Heart right ventricle (tissue), 16 donors: ENCODE data around the gene HINT3. TPM values are rescaled to one million over a fixed set of nuclear protein-coding genes. Genes with fewer than 3 reads are reported as not detected.
A peak's percentile ranks its signal among the peaks of the same experiment; 100 is the strongest.

Source experiments
- ATAC-seq, 8 donors: fragments of 200-7000 bp; cut with Tn5 transposase; one replicate each; pipeline ENCODE4 v1.9.1; 2020; ENCODE audit warnings: mild to moderate bottlenecking in 8 of 8, moderate library complexity in 8 of 8, moderate number of reproducible peaks in 1 of 8
- DNase-seq, 2 donors: peaks; one replicate each; pipeline ENCODE4 v3.0.0-alpha.2; 2020
- H3K27ac ChIP-seq, 10 donors: fragments of 200-600 bp; sonication (generic) in 2 of 10; one replicate each; pipeline versions ENCODE4 v1.5.0 to v1.8.0; 2020 to 2022; ENCODE audit warnings: mild to moderate bottlenecking in 3 of 10
- H3K27me3 ChIP-seq, 7 donors: fragments of 200-600 bp; one replicate each; pipeline ENCODE4 v1.8.0; 2021 to 2022; ENCODE audit warnings: mild to moderate bottlenecking in 2 of 7
- H3K36me3 ChIP-seq, 9 donors: fragments of 200-600 bp; sonication (generic) in 1 of 9; one replicate each; pipeline versions ENCODE4 v1.5.0 to v1.8.0; 2020 to 2022; ENCODE audit warnings: mild to moderate bottlenecking in 2 of 9
- H3K4me1 ChIP-seq, 9 donors: fragments of 200-600 bp; sonication (generic) in 1 of 9; one replicate each; pipeline versions ENCODE4 v1.5.0 to v1.8.0; 2020 to 2022; ENCODE audit warnings: mild to moderate bottlenecking in 4 of 9
- H3K4me3 ChIP-seq, 10 donors: fragments of 200-600 bp; sonication (generic) in 2 of 10; one replicate each; pipeline versions ENCODE4 v1.5.0 to v1.8.0; 2020 to 2022; ENCODE audit warnings: mild to moderate bottlenecking in 7 of 10, moderate library complexity in 2 of 10
- H3K9me3 ChIP-seq, 11 donors: fragments of 200-600 bp in 10 of 11; sonication (generic) in 2 of 11; one replicate each; pipeline versions ENCODE4 v1.5.0 to v1.8.0; 2013 to 2022; ENCODE audit warnings: mild to moderate bottlenecking in 2 of 11, control low read depth in 1 of 11, moderate library complexity in 1 of 11
- WGBS, 2 donors: extraction: QIAGEN DNeasy Blood & Tissue Kit; methylation state at CpG; one replicate each; pipeline ENCODE4 v1.1.7; 2013; ENCODE audit warnings: inconsistent platforms in 1 of 2; 5-methylcytosine and 5-hydroxymethylcytosine counted together
- intact Hi-C, 10 donors: fragments of 100-400 bp; cut with DNase I; formaldehyde crosslinking; loops; one replicate each; pipeline versions ENCODE4 v1.11.1 to v1.14.2; 2022
- polyA plus RNA-seq, 2 donors: library from polyadenylated mRNA; stranded (reverse); fragments of 200-250 nt; gene quantifications; one replicate each; pipeline ENCODE4 v1.2.3, GENCODE V29; 2013
- total RNA-seq, 10 donors: library from RNA; stranded (reverse); fragmentation: NEBNext Ultra II Directional in 3 of 10; extraction: Animal tissue kit (Norgen Biotek cat#: 25700) in 3 of 10; gene quantifications; one replicate each; pipeline versions ENCODE4 v1.2.1 to v1.2.4, GENCODE V29; 2021 to 2023
- TF ChIP-seq, protein P1 (sequence below), 9 donors: fragments of 200-600 bp; sonication (generic) in 2 of 9; IDR thresholded peaks; one replicate each; pipeline versions ENCODE4 v1.5.0 to v1.8.0; 2021 to 2022; ENCODE audit warnings: antibody characterized with exemption in 9 of 9, mild to moderate bottlenecking in 5 of 9, moderate library complexity in 1 of 9
- donor health status: Arrhythmogenic right ventricular cardiomyopathy.
- donor health status: ischemic (EF 13 %, LVEDD 7.1; RV severe dilation, severe dysfunction).
- donor health status: healthy with polysubstance abuse.
- donor health status: DM: no; HTN: yes; CAD: no.
- donor health status: DM: no; HTN: no; CAD: no.
- donor health status: ischemic (EF 25% LVEDD 6.9; RV normal size, moderate dysfunction).
- donor health status: ischemic (EF 25% LVEDD 5.7; RV mildly dilated, moderate dysfunction).
- donor health status: healthy.
- donor health status: DM: yes; HTN: yes; CAD: no.
- donor health status: Ischemic cardiomyopathy.
- donor health status: ischemic (EF 35%, LVEDD 5.7; RV mildly dilated, moderate dysfunction).
- donor health status: nonischemic (EF 11% LVEDD 7.7; RV severe dilation, severe dysfunction).
- donor health status: DM: yes; HTN: yes; CAD: no.
- donor health status: PGD.
- donor health status: ischemic (EF 29% LVEDD 5.4; RV normal size, mild dysfunction).
- donor health status: nonischemic (EF 23%, LVEDD 6.1; RV moderate dilation, normal function).

HINT3 gene
- total and polyA plus RNA-seq, 12 donors: 6.2 to 41.6 (median 33.6) TPM

DNA sequence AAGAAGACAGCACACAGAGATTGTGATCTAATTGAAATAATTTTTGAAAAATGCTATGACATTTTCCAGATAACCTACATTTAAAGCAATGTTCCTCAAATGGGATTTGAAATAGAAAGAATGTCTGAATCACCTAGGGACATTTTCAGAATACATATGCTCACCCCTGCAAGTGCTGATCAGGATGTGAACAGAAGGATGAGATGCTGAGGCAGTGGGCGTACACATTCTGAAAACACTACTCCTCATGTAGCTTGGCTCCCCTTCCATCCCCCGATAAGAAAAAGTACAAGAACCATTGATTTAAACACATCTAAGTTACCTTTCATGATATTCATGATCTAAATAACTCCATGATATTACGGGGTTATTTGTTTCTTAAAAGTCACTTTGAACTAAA lies 29.9 kb upstream of the HINT3 start:
- no peaks in the 10 kb centered on the region for H3K27me3 ChIP-seq
- H3K27ac ChIP-seq: no peak overlapping the region
- no peak overlapping the region for H3K4me3 ChIP-seq
- no peak for DNase-seq
- peaks cover 0 to 40% (median 0%) of the 10 kb centered on the region in 9 donors for H3K4me1 ChIP-seq
- ATAC-seq: no peak
- H3K9me3 ChIP-seq: no peaks in the 10 kb centered on the region
- TF ChIP-seq, protein P1, sequence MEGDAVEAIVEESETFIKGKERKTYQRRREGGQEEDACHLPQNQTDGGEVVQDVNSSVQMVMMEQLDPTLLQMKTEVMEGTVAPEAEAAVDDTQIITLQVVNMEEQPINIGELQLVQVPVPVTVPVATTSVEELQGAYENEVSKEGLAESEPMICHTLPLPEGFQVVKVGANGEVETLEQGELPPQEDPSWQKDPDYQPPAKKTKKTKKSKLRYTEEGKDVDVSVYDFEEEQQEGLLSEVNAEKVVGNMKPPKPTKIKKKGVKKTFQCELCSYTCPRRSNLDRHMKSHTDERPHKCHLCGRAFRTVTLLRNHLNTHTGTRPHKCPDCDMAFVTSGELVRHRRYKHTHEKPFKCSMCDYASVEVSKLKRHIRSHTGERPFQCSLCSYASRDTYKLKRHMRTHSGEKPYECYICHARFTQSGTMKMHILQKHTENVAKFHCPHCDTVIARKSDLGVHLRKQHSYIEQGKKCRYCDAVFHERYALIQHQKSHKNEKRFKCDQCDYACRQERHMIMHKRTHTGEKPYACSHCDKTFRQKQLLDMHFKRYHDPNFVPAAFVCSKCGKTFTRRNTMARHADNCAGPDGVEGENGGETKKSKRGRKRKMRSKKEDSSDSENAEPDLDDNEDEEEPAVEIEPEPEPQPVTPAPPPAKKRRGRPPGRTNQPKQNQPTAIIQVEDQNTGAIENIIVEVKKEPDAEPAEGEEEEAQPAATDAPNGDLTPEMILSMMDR (IDR thresholded peaks at IDR 0.05): no peak
- intact Hi-C loops: no loop called here
- 91 to 95% methylated on average over 3 of the region's 3 CpGs for WGBS, 2 donors
- H3K36me3 ChIP-seq: peaks cover 0 to 99% (median 37%) of the 10 kb centered on the region in 9 donors

DNA sequence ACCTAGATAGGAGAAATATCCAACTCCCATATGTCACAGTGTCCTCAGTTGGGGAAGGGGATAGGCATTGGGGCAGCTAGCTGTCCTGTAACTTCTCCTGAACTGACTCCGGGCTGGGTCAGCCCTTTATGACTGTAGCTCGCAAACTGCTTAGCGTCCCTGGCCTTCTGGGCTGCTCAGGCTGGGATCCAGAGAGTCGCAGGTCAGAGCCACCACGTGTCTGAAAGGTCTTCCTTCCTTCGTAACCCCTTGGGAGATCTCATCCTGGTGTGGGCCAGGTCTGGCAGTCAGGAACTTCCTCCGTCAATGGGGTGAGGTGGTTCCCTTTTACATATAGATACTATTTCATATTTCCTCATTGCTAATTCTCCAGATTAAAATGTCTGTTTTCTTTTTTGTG lies 28.8 kb upstream of the HINT3 start:
- DNase-seq (no peak), ATAC-seq (peak in 4 of 8 donors; percentile 19 to 63 (median 53))
- Histone ChIP-seq H3K36me3 (peaks cover 0 to 88% (median 26%) of the 10 kb centered on the region in 9 donors), H3K27ac (peak overlapping the region in 1 of 10 donors; percentile 37), H3K9me3 (no peaks in the 10 kb centered on the region), H3K4me1 (peaks cover 0 to 31% (median 0%) of the 10 kb centered on the region in 9 donors), H3K4me3 (no peak overlapping the region), H3K27me3 (no peaks in the 10 kb centered on the region)
- WGBS, 2 donors: 47 to 70% methylated on average over 7 of the region's 7 CpGs
- TF ChIP-seq, protein P1 (IDR thresholded peaks at IDR 0.05): no peak
- intact Hi-C loops: no loop called here

DNA sequence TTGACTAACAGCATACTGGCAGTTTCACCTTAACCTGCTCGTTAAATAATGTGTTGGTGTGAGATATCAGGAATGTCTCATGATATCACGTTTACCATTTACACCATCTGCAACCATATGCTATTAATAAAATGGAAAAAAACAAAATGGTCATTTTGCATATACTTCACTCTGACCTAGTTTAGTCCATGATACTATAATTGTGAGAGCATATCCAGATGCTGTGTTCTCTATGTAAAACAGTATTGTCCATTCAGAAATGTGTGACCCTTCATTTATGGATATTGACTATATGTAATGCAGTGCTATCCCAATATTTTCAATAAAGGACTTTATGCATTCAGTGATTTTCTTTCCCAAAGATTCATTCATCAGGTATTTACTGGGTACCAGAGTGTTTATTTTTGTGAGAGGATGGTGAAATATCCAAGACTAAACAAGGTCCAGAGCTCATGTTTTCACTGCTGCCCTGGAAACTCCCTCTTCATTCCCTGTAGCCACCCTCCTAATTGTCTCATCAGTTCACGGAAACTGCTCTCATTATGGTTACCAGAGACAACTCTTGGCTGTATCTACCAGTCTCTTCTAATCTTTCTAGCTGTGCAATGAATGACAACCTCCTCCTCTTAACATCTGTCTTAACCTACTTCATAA lies 25.7 kb upstream of the HINT3 start:
- 86 to 89% methylated on average over 3 of the region's 3 CpGs for WGBS, 2 donors
- H3K9me3 ChIP-seq: no peaks in the 10 kb centered on the region
- no peak for ATAC-seq
- H3K4me3 ChIP-seq: no peak overlapping the region
- DNase-seq: no peak
- peaks cover 0 to 5% (median 0%) of the 10 kb centered on the region in 9 donors for H3K4me1 ChIP-seq
- TF ChIP-seq, protein P1 (IDR thresholded peaks at IDR 0.05): no peak
- intact Hi-C loops: no loop called here
- peaks cover 0 to 57% (median 14%) of the 10 kb centered on the region in 9 donors for H3K36me3 ChIP-seq
- H3K27ac ChIP-seq: no peak overlapping the region
- no peaks in the 10 kb centered on the region for H3K27me3 ChIP-seq

DNA sequence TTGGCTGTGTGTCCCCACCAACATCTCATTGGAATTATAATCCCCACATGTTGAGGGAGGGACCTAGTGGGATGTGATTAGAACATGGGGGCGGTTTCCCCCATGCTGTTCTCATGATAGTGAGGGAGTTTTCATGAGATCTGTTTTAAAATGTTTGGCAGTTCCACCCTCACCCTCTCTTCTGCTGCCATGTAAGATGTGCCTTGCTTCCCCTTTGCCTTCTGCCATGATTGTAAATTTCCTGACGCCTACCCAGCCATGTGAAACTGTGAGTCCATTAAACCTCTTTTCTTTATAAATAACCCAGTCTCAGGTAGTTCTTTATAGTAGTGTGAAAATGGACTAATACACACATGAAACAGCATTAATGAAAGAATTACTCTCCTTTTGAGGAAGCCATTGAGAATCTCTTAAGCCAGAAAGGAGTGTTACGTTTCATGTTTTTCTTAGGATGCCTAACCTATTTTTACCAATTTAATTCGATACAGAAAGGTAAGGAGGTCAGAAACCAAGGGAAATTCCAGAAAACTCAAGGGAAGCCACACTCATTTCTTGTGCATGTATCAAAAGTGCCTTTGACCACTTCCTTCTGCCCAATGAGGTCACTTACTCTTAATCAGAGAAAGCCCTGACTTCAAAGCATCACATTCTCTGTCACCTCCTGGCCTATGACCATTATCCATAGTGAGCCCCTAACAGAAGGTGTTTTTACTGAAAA lies 24.7 kb upstream of the HINT3 start:
- Histone ChIP-seq H3K27ac (no peak overlapping the region), H3K4me1 (peaks cover 0 to 5% (median 0%) of the 10 kb centered on the region in 9 donors), H3K27me3 (no peaks in the 10 kb centered on the region), H3K4me3 (no peak overlapping the region), H3K36me3 (peaks cover 0 to 47% (median 14%) of the 10 kb centered on the region in 9 donors), H3K9me3 (no peaks in the 10 kb centered on the region)
- TF ChIP-seq, protein P1 (IDR thresholded peaks at IDR 0.05): no peak
- 87 to 90% methylated on average over 4 of the region's 4 CpGs for WGBS, 2 donors
- intact Hi-C loops: no loop called here
- no peak for DNase-seq
- no peak for ATAC-seq
